Effector CD4-positive, alpha-beta T cell (primary cell): ENCODE results near the gene ZC3H14.

ENCODE experiments used
- DNase-seq: peaks from one replicate; pipeline ENCODE4 v3.0.0-alpha.2; 2020

Gene ZC3H14

DNA sequence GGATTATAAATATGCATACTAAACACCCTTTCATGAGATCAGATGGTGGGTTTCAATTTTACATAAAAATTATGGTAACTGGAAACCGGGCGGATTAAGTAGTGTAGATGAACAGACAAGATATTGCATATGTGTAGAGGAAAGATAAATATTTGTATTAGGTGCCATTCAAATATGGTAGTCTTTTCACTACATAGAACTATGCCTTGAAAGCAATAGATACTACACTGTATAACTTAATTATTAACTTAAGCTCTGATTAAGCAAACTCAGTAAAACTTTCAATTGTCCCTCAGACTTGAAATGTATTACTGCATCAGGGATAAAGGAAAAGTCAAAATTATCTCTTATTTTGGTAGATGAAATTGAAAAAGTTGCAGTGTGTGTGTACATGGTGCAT is 10.0 kb upstream of the ZC3H14 start:
- DNase-seq = no peak

DNA sequence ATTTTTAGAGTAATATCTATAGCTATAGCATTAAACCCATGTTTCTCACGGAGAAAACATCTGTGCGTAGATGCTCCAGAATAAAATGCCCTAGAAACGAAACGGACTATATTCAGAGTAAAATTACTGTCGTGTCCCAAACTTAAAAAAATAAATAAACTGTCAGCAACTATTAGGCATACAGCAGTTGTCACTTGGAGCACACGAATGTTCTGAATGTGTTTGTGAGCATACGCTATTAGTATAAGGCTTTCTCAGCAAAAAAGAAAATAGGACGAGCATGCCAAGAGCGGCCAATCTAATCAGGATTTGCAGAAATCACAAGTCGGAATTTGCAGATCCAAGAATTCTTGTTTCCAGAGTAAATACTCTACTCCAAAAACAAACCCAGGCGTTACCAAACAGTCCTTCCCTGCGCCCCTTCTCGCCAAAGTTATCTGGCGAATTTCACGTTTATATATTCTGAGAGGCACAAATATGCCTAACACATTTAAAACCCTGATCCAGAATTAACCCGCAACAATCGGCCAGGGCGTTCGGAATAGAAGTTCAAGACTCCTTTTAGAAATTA is 8.9 kb upstream of the ZC3H14 start:
- DNase-seq = no peak

DNA sequence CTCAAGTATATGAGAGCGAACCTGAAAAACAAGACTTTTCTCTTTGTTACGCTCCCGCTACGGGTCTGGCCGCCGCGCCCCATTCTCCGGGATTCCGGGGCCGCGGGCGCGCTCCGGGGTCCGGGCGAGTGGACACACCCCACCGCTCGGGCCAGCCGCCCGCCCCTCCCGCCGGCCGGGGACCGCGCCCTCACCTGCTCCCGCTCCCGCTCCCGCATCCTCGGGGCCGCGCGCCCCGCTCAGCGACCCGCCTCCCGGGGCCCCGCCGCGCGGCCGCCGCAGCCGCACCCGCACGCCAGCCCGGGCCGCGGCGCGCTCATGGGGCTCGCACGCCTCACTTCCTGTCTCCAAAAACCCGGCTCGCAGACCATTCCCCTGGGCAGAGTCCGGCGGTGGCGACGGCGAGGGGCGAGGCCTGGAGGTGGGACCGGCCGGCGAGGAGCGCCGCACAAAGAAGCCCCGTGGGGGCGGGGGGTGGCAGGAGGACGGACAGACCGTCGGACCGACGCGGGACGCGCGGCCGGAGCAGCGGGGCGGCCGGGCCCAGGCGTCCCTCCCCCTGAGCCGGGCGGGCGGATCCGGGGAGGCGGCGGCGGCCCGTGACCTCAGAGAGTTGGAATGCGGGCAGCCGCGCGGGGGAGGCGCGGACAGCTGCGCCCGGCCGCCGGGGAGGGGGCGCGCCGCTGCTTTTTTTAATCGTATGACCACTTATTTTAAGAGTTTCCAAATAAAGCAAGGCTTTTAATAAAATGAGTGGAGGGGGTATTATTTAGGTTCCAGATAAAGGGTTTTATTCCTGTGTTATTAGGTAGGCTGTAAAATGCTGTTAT is 8.2 kb upstream of the ZC3H14 start, which contains the start of gene PTPN21:
Gene PTPN21, minus strand, starts transcription at position 551 of the 830 bp plus-strand sequence. CDS start 4,590 bp downstream, outside the sequence.
- no peak for DNase-seq

DNA sequence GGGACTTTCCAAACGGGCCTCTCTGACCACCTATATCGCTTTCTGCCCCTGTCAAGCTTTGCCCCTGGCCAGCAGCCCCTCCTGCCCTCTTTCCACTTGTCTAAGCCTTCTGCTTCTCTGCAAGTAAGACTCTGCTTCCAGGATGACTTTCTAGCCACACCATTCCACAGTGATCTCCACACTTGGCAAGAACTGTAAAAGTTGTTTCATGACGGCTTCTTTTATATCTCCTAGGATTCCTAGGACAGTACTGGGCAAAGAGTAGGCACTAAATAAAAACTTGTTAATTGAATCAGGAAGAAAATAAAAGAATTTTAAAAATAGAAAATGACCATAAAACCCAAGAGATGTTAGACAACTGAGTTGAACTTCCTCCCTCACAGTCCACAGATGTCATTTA is 6.3 kb upstream of the ZC3H14 start:
- DNase-seq = no peak

DNA sequence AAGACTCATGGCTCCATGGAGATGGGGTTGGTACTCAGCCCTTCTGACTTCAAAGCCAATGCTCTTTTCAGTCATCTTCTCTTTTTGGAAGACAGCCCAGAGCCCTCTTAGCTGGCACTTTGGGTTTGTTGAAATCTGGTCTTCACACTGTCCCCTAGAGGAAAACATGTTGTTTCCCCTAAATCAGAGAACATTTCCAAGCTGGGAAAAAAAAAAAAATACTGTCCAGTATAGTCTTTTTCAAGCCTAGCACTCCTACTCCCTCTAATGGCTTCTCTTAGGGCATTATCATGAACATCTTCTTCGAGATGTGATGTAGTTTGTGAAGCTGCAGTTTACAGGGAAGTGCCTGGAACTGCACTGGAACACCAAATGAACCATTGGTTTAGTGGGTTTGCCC is 3.0 kb upstream of the ZC3H14 start:
- no peak for DNase-seq

DNA sequence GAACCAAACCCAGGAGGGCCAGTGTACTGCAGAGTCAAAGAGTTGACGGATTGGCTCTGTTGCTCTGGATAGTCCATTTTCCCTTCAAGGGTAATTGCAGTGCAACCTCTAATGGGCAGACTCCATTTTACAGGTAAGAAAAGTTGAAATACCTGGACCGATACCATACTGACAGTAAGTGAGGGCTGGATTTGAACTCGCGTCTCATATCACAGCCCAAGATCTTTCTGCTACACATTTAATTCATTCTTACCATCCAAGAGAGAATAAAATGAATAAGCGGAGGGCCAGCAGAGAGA is 356 bp upstream of the ZC3H14 start:
- DNase-seq = no peak

DNA sequence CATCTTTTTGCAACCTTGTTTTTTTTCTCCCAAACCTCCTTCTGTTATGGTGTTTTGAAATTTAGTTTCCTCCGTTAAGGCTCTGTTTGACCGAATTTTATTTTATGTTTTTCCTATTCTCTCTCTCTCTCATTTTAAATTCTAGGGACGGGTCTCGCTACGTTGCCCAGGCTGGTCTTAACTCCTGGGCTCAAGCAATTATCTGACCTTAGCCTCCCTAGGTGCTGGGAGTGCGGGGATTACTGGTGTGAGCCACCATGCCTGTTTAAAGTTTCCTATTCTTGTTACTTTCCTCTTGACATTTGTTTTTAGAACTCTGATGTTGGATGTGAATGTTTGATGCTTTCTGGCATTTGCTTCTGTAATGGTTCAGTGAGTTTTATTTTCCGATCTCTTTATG is 1.0 kb downstream of the ZC3H14 start:
- DNase-seq = no peak

DNA sequence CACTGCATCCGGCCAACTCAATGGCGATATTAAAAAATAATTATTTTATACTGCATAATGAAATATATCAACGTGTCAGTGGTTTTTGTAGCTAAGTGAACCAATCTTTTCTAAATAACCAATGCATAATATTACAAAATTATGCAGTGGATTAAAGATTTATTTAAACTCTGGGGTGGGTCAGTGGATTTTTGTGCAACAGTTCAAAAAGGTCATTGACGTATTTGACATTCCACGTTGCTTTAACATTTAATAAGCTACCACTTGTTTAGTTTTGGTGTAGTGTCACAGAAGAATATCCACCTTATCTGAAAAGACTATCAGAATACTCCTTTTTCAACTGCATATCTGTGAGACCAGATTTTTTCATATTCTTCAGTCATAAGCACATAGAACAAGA is 2.6 kb downstream of the ZC3H14 start:
- DNase-seq = no peak

DNA sequence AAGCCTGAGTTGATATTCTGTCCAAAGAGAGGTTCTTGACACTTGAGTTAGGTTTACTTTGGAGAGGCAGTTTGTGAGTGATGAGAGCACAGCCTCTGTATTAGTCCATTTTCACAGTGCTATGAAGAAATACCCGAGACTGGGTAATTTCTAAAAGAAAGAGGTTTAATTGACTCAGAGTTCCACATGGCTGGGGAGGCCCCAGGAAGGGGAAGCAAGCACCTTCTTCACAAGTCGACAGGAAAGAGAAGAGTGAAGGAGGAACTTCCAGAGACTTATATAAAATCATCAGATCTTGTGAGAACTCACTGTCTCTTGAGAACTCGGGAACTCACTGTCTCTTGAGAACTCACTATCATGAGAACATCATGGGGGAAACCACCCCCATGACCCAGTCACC is 5.4 kb downstream of the ZC3H14 start:
- DNase-seq = no peak

DNA sequence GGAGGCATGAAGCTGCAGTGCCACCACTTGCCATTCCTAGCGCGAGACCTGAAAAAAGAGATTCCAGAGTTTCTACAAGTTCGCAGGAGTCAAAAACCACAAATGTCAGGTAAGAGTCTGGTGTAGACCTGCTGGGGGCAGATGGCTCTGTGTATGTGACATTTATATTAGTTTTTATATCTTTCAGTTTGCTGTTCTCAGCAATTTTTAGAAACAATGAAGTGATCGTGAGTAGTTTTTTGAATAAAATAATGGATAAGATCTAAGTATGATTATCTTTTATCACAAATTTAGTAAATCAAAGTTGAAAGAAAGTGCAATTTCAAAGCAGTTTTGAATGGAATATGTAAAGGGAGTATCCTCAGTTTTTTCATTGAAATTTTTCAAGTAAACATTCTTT is 9.3 kb downstream of the ZC3H14 start:
- DNase-seq = no peak

DNA sequence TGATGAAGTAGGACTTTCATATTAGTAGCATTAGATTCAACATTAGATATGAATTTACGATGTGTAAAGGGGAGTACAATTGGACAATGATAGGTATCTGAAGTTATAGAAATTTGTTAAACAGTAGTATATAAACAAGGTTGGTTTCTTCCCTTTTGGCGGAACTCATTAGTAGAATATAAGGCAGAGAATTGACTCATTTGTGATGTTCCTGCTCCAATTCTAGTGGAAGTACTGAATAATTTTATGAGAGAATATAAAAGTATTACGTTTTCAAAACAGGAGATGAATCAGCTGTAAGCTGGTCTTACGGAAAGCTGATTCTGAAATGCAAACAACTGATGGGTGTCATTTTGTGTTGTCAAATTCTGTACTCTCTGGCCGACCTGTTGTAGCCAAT is 13.4 kb downstream of the ZC3H14 start:
- no peak for DNase-seq

DNA sequence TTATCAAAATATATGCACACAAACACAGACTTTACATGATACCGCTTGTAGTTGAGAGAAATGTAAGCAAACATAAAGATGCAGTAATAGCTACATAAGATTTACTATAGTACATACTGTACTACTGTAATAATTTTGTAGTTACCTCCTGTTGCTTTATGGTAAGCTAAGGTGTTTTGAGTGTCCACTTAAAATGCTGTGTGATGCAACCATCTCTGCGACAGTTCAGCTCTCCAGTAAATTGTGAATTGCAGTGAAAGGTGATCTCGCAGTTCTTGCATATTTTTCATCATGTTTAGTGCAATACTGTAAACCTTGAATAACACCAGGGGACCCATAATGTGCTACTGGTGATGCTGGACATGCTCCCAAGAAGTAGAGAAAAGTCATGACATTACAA is 21.6 kb downstream of the ZC3H14 start:
- DNase-seq = no peak

DNA sequence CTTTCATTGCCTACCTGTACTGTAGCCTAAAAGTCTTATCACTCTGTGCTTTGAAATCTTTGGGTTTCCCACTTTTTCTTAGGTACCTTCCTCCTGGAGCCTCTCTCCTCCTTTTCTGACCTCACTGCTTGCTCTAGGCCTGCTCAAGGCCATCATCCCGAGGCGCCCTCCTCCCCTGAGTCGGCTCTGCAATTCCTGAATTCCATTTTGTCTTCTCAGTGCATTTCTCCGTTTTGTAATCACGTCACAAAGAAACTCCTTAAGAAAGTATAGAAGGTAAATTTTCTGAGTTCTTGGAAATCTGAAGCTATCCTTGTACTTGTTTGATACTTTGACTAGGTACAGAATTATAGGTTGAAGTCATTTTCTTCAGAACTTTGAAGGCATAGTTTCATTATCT is 25.2 kb downstream of the ZC3H14 start:
- DNase-seq = no peak

DNA sequence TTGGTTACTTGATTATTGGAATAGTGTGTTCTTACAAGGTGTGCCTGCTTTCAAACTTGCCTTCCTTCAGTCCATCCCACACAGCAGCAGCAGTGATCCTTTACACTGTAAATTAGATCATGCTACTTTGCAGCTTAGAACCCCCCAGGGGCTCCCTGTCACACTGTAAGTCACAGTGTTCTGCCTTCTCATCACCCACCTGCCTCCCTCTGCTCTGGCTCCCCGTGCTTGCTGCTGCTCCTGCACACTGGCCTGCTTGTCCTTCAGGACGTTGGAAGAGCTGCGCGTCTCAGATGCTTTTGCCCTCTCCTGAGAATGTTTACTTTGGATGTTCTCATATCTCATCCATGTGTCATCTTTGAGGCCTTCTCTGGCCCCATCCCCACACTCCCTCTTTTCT is 27.3 kb downstream of the ZC3H14 start:
- no peak for DNase-seq

DNA sequence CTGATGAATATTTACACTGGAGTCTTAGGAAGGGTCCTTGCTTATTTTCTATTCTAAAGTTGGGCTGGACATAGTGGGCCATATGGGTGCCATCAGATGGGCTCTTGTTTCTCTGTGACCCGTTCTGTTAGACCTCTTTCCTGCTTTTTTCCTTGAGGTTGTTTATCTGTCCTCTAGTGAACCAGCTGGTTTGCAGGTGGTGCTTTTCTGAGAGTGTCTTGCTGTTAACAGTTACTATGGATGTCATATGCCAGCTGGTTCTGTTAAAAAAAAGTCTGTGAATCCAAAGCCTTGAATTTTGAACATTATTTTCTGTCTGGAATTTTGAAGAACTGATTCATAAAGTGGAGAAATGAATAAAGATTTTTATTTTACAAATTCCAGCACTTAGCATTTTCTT is 29.2 kb downstream of the ZC3H14 start:
- DNase-seq = no peak

DNA sequence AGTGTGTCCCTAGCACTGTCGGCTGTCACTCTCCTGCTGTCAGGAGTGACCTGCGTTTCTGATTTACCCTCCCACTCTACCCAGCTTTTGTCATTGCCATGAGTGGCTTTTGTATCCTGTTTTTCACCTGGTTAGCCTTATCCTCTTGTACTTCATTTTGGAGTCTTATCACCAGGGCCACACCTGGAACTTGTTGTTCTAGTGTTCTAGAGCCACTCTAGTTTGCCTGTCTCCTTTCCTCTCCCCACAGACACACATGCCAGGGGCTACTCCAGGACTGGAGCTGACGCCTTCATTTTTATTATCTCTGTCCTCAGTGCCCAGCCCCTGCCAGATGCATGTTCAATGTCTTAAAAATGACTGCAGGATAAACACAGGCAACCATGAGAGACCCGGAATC is 34.2 kb downstream of the ZC3H14 start:
- no peak for DNase-seq

DNA sequence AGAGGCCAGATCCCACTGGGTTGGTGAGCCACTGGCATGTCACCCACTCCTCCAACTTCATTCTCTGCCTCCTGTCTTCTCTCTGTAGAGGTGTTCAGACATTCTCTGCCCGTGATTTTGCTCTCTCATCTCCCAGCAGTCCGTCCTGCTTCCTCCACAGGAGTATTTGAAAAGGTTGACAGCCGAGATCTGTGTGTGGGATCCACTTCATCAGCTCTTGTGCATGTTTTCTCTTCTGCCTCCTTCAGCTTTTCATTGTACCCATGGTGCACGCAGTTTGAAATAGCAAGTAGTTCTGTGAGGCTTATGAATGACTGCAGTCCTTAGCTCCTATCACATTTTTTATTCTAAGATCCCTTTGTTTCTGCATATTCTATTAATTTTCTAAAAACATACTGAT is 34.8 kb downstream of the ZC3H14 start:
- DNase-seq = no peak

DNA sequence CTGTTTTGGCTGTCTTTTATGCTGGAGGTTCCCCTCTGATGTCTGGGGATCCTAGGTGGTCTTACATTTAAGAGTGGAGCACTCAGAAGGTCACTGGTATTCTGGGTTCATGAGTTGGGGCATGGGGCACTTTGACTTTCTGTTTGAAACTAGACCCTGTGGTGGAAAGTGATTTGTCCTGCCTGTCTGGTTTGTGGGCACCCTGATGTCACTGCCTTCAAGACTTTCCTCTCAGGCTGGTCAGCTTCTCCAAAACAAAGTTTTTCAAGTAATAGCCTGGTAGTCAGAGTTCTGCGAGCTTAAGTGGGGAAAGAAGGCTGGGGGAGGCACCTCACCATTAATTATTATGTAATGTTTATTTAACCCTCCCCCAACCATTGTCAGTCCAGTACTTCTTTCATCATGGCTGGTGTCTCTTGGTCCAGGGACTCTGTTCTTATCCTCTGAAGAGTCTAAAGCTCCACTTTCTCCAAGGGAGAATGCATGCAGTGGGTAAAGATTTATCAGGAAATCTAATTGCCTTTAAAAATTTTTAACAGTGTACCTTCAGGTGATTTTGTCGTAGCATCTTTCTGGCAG is 35.3 kb downstream of the ZC3H14 start:
- no peak for DNase-seq

DNA sequence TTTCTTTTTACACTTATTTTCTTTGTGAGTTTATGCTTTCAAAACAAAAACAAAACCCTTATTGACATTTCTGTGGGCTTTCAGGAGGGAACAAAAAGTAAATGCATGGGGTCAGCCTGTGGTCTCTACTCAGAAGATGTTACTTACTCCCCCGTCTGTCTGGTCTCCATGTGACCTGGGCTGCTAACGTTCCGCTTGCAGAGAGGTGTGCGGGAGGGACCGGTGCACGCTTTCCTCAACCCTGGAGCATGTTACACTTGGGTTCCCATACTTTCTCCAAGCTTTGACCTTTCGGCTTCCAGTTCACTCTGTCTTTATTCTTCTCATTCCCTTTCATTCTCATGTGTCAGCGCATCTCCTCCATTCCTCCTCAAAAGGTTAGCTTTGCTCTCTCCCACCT is 36.5 kb downstream of the ZC3H14 start:
- DNase-seq = no peak

DNA sequence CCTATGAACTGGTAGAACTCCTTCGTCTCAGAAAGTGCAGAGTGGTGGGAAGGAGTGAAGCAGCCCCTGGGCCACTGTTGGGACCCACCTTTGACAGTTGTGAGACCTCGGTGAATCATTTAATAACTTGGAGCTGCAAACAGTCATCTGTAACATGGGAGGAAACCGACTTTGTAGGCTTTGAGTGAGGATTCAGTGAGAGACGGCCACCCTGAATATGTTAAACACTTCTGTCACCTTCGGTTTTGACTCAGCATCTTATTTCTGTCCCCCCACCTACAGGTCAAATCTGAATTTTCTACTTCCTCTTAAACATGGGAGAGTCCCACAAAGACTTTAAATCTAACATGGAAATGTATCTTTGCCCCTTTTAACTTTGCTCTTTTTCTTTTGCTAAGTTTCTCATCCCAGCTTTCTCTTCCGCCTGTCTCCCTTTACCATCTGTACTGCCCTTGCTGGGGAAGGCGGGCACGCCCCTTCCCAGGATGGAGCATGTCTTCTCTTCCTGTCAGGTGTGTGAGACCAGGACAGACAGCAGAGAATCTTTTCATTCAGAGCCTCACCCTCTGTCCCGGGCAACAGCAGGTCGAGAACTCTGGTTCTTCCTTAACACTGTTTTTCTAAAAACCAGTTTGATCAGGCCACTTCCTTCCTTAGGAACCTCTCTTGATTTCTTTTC is 37.1 kb downstream of the ZC3H14 start:
- DNase-seq = no peak

DNA sequence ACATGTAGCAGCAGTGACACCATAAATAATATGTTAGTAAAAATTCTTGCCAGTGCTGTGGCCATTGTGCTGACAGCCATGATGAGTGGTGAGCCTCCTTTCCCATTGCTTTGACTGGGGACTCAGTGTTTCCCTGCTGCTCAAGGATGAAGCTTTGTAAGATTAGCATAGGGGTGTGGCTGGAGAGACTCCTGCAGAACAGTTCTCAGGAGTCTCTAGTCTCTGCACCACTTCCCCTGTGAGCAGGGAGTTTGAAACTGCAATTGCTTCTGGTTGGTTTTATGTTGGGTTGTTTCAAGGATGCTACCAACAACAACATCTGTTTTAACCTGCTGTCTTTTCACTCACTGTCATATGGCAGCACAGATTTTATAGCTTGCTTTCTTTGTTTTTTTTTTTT is 41.4 kb downstream of the ZC3H14 start:
- DNase-seq = no peak

DNA sequence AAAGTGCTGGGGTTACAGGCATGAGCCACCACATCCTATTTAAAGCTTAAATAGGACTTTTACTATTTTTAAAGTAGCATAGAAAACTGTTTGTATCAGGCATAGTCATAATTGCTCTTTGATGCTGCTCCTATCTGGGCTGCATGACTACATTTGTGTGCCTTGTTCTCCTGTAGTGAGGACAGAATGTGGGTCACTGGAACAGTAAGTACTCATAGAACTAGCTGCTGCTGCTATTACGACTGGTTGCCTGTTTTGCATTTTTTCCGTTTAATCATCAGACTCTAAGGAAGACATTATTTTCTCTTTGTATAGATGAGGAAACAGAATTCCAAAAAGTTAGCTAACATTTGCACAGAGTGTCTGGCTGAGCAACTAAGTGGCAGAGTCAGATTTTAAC is 42.8 kb downstream of the ZC3H14 start:
- no peak for DNase-seq

DNA sequence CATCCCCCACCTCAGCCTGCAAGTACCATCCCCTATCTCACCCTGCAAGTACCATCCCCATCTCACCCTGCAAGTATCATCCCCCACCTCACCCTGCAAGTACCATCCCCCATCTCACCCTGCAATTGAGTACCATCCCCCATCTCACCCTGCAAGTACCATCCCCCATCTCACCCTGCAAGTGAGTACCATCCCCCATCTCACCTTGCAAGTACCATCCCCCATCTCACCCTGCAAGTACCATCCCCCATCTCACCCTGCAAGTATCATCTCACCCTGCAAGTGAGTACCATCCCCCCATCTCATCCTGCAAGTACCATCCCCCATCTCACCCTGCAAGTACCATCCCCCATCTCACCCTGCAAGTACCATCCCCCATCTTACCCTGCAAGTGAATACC is 45.0 kb downstream of the ZC3H14 start:
- no peak for DNase-seq

DNA sequence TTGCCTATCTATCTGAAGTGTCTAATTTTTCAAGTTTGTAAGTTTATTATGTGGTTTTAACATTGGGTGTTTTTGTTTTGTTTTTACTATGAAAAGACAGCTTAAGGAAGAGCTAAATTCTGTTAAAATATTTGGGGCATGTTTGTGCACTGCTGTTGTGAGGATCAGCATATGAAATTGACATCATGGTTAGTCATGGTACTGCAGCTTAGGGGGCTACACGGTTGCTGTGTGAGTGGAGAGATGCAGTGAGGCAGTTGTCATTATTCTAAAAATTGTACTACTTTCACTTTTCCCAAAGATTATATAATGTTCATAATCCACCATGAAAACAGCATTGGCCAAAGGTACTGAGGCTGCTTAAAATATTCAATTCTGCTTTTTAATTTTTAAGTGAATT is 49.0 kb downstream of the ZC3H14 start:
- DNase-seq = no peak
